Stimulated activated CD4-positive, alpha-beta T cell treated with anti-CD3 and anti-CD28 coated beads, Interleukin-1b, Interleukin-23, amount 100 ng/mL, for 24 hours (primary cell): ENCODE measurements around the gene CASZ1.

Experiments used
- DNase-seq, 4 experiments: peaks; one replicate each; pipeline ENCODE4 v3.0.0-alpha.2; 2020; ENCODE audit warnings: low read depth in 4 of 4, low spot score in 1 of 4

Gene CASZ1

GRCh38 chr1:10674222-10674621 lies 122.2 kb downstream of the CASZ1 start:
- DNase-seq, result no peak

DNA sequence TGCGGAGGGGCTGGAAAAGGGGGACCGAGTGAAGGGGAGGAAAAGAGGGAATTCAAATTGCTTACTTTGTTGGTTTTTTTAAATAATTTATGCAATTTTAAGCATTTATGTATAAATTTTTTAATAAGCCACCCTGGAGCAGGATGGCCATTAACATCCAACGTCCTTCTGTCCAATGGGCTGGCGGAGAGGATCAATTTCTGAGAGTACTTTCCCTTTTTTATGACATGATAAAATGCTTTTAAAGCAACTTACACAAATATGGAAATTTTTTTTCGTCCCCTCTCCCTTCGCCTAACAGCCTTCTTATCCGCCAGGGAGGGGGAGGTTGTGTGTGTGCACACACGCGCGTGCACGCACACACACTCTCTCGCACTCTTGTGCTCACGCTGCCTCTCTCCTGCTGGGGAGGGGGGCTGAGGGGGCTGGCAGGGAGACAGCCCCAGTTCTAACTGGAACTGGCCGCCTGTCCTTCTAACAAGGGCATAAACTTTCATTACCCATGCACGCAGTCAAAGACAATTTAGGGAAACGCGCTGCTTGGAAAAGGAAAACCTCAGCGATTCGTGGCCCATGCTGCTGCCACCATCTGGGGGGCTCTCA lies 123.2 kb downstream of the CASZ1 start:
- no peak for DNase-seq

- no peak for DNase-seq
Observed at GRCh38 chr1:10672343-10673050, 123.9 kb downstream of the CASZ1 start.

DNA sequence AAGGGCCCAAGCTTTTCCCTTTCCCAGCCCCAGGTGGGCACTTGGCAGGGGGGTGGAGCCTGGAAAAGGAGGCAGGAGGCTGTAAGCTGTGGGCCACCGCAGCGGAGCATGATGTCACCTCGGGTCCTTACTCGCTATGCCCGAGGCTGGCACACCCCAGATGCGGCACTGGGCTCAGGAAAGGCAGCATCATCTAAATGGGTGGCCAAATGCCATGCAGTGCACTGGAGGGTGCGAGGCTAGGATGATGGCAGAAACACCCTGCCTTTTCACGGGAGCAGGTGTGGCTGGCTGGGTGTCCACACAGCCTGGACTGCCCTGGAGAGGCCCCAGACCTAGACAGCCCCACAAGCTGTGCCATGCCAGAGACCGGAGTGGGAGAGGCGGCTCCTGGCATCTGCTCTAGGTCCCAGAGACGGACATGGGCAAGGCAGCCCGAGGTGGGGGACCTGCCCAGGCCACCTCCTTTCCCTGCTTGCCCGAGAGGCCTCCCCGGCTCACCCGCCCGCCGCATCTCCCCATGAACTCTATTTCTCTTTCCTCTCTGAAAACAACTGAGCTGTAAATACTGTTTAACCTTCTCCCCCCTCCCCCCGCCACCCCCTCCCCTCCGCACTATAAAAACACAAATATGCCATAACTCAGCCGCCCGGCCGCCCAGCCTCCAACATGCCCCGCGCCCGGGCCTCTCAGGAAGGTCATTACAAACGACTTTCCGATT lies 124.7 kb downstream of the CASZ1 start:
- no peak for DNase-seq

- DNase-seq, result no peak
Observed at GRCh38 chr1:10671090-10671489, 125.4 kb downstream of the CASZ1 start.

DNA sequence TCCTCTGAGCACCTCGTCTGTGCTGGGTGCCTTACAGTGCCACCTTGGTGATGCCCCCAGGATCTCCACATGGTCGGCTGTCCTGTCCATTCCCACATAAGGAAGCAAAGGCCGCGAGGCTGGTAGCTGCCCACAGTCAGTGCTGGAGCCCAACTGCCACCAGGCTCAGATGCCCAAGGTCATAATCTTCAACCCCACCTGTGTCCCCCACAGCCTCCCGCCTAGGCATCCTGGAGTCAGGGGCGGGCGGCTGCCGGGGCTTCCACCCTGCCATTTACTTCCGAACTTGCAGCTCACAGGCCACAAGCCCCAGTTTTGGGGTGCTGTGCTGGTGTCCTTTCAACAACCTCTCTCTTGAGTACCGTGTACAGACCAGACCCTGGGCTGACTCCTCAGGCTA lies 126.3 kb downstream of the CASZ1 start:
- no peak for DNase-seq

- no peak for DNase-seq
Observed at GRCh38 chr1:10669570-10669969, 126.9 kb downstream of the CASZ1 start.

GRCh38 chr1:10667861-10668761 lies 128.3 kb downstream of the CASZ1 start:
- no peak for DNase-seq

GRCh38 chr1:10665930-10666850 lies 130.3 kb downstream of the CASZ1 start:
- no peak for DNase-seq

DNA sequence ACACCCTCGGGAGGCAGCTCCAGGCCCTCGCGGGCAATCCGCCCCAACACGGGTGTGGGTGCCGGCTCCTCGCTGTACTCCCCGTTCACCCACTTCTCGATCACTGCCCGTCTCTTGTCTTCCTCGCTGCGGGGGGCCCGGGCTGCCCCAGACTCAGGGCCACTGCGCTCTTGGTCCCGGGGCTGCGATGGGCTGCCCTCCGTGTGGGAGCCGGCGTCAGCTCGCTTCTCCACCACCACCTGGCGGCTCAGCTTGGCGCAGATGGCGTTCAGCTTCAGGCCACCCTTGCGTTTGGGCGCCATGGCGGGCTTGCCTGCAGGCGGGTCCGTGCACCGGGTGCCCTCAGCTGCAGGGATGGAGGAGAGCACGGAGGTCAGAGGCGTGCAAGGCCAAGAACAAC lies 131.2 kb downstream of the CASZ1 start:
- no peak for DNase-seq

- no peak for DNase-seq
Observed at GRCh38 chr1:10664251-10664650, 132.2 kb downstream of the CASZ1 start.

DNA sequence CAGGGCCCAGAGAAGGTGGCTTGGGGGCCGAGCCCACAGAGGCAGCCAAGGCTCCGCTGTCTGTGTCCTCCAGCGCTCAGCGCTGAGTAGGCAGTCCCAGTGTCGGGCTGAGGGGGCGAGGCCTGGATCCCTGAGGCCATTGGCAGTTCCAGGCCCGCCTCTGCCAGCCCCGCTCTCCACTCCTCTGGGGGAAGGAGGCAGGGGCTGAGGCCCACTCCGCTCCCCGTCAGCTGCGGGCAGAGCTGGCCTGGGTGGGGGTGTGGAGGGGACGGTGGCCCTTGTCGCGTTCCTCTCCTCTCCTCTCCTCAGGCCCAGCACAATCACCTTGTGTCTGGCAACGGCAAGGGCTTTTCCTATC lies 132.8 kb downstream of the CASZ1 start:
- no peak for DNase-seq

GRCh38 chr1:10662824-10663677 lies 133.4 kb downstream of the CASZ1 start:
- DNase-seq, result no peak

DNA sequence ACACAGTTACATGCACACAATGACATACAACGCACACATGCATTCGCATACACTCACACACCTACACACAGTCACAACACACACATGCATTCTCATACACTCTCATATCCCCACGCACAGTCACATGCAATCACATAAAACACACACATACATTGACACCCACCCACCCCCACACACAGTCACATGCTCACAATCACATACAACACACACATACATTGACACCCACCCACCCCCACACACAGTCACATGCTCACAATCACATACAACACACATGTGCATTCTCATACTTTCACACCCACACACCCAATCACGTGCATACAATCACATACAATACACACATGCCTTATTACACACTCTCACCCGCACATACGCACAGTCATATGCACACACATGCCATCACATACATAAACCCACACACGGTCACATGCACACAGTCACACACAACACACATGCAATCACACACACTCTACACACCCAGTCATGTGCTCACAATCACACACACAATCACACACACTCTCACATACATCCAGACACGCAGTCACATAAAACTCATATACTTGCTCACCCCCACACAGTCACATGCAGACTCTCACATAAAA lies 134.3 kb downstream of the CASZ1 start:
- DNase-seq, result no peak

DNA sequence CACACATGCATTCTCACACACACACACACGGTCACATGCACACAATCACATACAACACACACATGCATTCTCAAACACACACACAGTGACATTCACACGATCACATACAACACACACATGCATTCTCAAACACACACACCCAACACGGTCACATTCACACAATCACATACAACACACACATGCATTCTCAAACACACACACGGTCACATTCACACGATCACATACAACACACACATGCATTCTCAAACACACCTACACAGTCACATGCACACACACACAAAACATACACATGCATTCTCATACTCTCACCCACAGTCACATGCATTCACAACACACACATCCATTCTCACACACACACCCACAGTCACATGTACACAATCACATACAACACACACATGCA lies 135.0 kb downstream of the CASZ1 start:
- DNase-seq, result no peak

- DNase-seq, result no peak
Observed at GRCh38 chr1:10659646-10660540, 136.6 kb downstream of the CASZ1 start.

DNA sequence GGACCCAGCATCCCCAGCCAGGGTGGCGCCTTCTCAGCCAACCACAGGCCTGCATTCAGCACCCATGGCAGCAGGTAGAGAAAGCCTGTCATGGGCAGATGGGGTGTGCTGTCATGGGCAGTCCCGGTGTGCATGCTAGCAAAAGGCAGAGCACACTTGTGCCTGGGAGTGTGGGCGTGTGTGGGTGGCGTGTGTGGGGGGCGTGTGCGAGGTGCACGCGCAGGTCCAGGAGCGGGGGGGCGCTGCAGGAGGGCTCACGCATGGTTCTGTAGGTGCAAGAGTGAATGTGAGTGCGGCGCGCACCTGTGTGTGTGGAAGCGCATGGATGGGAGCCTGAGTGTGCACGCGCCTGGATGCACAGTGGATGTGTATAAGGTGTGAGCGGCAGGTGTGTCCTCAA lies 137.2 kb downstream of the CASZ1 start:
- DNase-seq, result no peak

DNA sequence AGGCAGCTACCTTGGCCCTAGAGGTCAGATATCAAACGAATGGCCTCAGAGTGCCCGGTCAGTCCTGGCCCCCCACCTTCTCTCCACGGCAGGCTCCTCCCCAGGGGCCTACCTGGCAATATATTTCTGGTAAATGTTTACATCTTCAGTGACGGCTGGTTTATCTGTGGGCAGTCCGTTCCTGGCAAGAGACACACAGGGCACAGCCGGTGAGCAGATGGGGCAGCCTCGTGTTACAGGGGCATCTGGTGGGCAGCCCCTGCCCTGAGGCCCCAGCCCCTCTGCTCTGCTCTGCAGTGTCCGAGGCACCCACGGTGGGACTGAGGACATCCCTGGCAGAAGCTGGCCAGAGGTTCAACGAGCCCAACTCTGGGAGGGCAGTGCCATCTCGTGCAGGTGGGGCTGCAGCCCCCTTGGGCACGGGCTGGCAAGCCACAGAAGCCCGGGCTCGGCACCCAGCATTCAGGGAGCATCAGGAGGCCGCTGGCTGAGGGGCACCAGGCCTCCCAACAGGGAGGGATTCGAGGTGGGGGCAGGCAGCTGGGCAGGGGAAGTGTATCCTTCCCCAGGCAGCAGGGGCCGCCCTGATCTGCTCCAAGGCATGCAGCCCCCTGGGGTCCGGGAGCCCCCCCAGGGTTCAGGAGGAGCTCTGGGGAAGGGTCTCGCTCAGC lies 137.9 kb downstream of the CASZ1 start:
- no peak for DNase-seq
